HG02623 (cell line): ENCODE results near the gene MINDY1.

Experiments used
- ATAC-seq: cut with Tn5 transposase; IDR thresholded peaks from one replicate; pipeline ENCODE4 v1.9.1; 2021; ENCODE audit warnings: moderate library complexity; ENCODE audit not compliant: unreplicated experiment

The MINDY1 gene

GRCh38 chr1:150966011-150966410, 40.7 kb downstream of the MINDY1 start:
- ATAC-seq, result no peak

DNA sequence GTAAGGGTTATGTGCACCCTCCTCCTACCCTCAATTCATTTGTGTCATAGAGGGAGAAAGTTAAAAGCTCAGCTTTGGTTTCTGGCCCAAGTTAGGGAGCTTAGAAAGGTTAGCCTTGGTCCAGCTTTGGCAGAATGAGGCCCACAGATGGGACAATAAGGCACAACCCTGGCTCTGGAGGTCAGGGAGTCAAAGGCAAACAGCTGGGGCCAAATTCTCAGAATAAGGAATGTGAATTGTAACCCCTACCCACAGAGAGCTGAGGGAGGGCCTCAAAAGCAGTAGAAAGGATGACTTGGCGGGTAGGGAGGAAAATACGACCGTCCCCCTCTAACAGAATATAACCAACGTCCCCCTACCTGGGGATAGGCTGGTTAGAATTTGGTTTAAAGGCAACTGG, 41.1 kb downstream of the MINDY1 start:
- no peak for ATAC-seq

DNA sequence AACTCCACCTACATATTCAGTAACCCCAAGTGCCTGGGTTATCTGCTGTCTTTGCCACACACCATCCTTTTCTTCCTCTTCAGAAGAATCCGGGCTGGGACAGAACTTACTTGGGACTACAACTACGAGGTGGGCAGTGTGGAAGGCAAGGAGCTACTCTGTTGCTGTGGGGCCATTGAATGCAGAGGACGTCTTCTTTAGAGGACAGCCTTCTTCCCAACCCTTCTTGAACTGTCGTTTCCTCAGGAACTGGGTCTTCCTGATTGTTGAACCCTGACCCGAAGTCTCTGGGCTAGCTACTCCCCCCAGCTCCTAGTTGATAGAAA, 42.6 kb downstream of the MINDY1 start:
- ATAC-seq, result no peak

GRCh38 chr1:150963321-150964163, 43.2 kb downstream of the MINDY1 start:
- no peak for ATAC-seq

- no peak for ATAC-seq
Measured at GRCh38 chr1:150961756-150962155, 44.9 kb downstream of the MINDY1 start.

- ATAC-seq, result no peak
Measured at GRCh38 chr1:150960646-150961045, 46.1 kb downstream of the MINDY1 start.

GRCh38 chr1:150957666-150958065, 49.0 kb downstream of the MINDY1 start:
- no peak for ATAC-seq

GRCh38 chr1:150955280-150955679, 51.4 kb downstream of the MINDY1 start:
- no peak for ATAC-seq

- ATAC-seq, result no peak
Measured at GRCh38 chr1:150954708-150955107, 52.0 kb downstream of the MINDY1 start.
